Kidney (tissue), 14 donors: ENCODE measurements around the gene GRIN3A. TPM values are rescaled to one million over a fixed set of nuclear protein-coding genes. Genes with fewer than 3 reads are reported as not detected.

Experiments
- DNase-seq, 5 donors: peaks; one replicate each; pipeline ENCODE4 v3.0.0-alpha.2; 2013 to 2020
- FAIRE-seq: peaks from 2 replicates; lab custom pipeline; 2012; peaks lifted over from hg19 to GRCh38; lab: Jason Lieb, UNC
- H3K27ac ChIP-seq, 2 donors: one replicate each; pipeline ENCODE4 v1.7.0; 2013; ENCODE audit warnings: low read depth in 2 of 2, low read length in 2 of 2, inconsistent platforms in 1 of 2
- H3K27me3 ChIP-seq: one replicate; pipeline ENCODE4 v1.7.1; 2013; ENCODE audit warnings: low read length, inconsistent platforms; ENCODE audit not compliant: control insufficient read depth, insufficient read depth
- H3K36me3 ChIP-seq, 3 donors: one replicate each; pipeline versions ENCODE4 v1.7.0 to v1.7.1; 2013; ENCODE audit warnings: low read length in 3 of 3, control low read depth in 1 of 3, inconsistent platforms in 1 of 3; ENCODE audit not compliant: insufficient read depth in 3 of 3, control insufficient read depth in 2 of 3
- H3K4me1 ChIP-seq, 3 donors: one replicate each; pipeline versions ENCODE4 v1.7.0 to v1.7.1; 2013; ENCODE audit warnings: low read length in 3 of 3, inconsistent platforms in 1 of 3, low read depth in 1 of 3; ENCODE audit not compliant: control insufficient read depth in 2 of 3, insufficient read depth in 2 of 3
- H3K4me3 ChIP-seq, 3 donors: one replicate each; pipeline versions ENCODE4 v1.7.0 to v1.8.1; 2013; ENCODE audit warnings: low read length in 3 of 3, control low read depth in 1 of 3, inconsistent platforms in 1 of 3
- H3K9ac ChIP-seq, 3 donors: one replicate each; pipeline versions ENCODE4 v1.7.0 to v1.7.1; 2013; ENCODE audit warnings: low read length in 3 of 3, control low read depth in 1 of 3, inconsistent platforms in 1 of 3
- H3K9me3 ChIP-seq, 3 donors: one replicate each; pipeline versions ENCODE4 v1.7.0 to v1.7.1; 2013; ENCODE audit warnings: low read length in 3 of 3, control low read depth in 1 of 3, inconsistent platforms in 1 of 3; ENCODE audit not compliant: control insufficient read depth in 2 of 3, insufficient read depth in 1 of 3
- intact Hi-C: fragments of 100-400 bp; cut with DNase I; formaldehyde crosslinking; loops from one replicate; pipeline ENCODE4 v1.11.1; 2022
- polyA plus RNA-seq: library from polyadenylated mRNA; stranded (reverse); fragments of 350-450 nt; fragmentation: Illumina TruSeq; extraction: RNeasy Lipid Tissue Mini Kit (QIAGEN cat#74804); gene quantifications from one replicate; pipeline ENCODE4 v1.2.3, GENCODE V29; 2014; ENCODE audit warnings: low read depth, low replicate concordance; ENCODE audit not compliant: insufficient read depth
- total RNA-seq: library from RNA; stranded (reverse); fragmentation: NEBNext Ultra II Directional; extraction: Animal tissue kit (Norgen Biotek cat#: 25700); gene quantifications from one replicate; pipeline ENCODE4 v1.2.1, GENCODE V29; 2021
- TF ChIP-seq, protein P1 (sequence below): IDR thresholded peaks from 3 replicates; pipeline ENCODE4 v1.5.1; 2012; ENCODE audit warnings: mild to moderate bottlenecking, moderate library complexity, borderline replicate concordance; ENCODE audit not compliant: insufficient read depth; ENCODE audit errors: extremely low read depth
- donor health status: control.
- donor health status: control.
- donor health status: control.
- donor health status: control.
- donor health status: control.
- donor health status: DM: yes; HTN: yes; CAD: no.
- donor health status: Normal renal cell carcinoma (clear cell type).

GRIN3A gene
- total and polyA plus RNA-seq, 2 donors from 2014 or later = 0.03 to 0.06 TPM

DNA sequence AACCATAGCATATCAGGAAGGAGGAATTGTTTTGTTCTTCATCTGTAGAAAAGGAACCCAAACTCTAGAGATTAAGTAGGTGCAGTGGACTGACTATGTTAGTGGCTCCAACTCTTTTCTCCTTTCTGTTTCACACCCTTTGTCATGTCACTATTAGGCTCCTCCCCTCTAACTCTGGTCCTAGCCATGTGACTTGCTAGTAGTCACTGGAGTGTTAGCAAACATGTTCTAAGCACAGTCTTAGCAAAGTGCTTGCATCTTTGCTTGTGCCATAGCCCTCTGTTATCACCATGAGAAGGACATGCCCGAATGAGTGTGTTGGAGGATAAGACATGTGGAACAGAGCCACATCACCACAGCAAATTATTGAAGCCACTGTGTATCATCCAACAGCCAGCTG, 88.3 kb downstream of the GRIN3A start:
- Histone ChIP-seq H3K4me3 (no peak overlapping the region), H3K9ac (no peak overlapping the region), H3K36me3 (no peaks in the 10 kb centered on the region), H3K27ac (no peak overlapping the region), H3K27me3 (no peaks in the 10 kb centered on the region), H3K9me3 (no peaks in the 10 kb centered on the region), H3K4me1 (no peaks in the 10 kb centered on the region)
- FAIRE-seq (no peak), DNase-seq (no peak)
- TF ChIP-seq, protein P1, sequence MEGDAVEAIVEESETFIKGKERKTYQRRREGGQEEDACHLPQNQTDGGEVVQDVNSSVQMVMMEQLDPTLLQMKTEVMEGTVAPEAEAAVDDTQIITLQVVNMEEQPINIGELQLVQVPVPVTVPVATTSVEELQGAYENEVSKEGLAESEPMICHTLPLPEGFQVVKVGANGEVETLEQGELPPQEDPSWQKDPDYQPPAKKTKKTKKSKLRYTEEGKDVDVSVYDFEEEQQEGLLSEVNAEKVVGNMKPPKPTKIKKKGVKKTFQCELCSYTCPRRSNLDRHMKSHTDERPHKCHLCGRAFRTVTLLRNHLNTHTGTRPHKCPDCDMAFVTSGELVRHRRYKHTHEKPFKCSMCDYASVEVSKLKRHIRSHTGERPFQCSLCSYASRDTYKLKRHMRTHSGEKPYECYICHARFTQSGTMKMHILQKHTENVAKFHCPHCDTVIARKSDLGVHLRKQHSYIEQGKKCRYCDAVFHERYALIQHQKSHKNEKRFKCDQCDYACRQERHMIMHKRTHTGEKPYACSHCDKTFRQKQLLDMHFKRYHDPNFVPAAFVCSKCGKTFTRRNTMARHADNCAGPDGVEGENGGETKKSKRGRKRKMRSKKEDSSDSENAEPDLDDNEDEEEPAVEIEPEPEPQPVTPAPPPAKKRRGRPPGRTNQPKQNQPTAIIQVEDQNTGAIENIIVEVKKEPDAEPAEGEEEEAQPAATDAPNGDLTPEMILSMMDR = no peak
- intact Hi-C loops = no loop called here

DNA sequence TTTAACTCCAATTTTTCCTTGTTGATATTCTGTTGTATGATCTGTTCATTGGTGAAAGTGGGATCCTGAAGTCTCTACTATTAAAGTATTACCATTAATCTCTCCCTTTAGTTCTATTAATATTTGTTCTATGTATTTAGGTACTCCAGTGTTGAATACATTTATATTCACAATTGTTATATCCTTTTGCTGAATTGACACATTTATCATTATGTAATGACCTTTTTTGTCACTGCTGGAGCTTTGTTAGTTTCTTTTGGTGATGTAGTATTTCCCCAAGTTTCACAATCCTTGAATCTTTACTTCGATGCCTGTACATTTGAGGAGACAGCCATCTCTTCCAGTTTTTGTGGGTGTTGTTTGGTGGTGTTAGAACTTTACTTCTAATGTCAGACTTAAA, 90.0 kb downstream of the GRIN3A start:
- Histone ChIP-seq H3K9me3 (no peaks in the 10 kb centered on the region), H3K27ac (no peak overlapping the region), H3K4me1 (no peaks in the 10 kb centered on the region), H3K9ac (no peak overlapping the region), H3K36me3 (no peaks in the 10 kb centered on the region), H3K27me3 (no peaks in the 10 kb centered on the region), H3K4me3 (no peak overlapping the region)
- TF ChIP-seq, protein P1 = no peak
- DNase-seq = no peak
- intact Hi-C loops = no loop called here
- no peak for FAIRE-seq

DNA sequence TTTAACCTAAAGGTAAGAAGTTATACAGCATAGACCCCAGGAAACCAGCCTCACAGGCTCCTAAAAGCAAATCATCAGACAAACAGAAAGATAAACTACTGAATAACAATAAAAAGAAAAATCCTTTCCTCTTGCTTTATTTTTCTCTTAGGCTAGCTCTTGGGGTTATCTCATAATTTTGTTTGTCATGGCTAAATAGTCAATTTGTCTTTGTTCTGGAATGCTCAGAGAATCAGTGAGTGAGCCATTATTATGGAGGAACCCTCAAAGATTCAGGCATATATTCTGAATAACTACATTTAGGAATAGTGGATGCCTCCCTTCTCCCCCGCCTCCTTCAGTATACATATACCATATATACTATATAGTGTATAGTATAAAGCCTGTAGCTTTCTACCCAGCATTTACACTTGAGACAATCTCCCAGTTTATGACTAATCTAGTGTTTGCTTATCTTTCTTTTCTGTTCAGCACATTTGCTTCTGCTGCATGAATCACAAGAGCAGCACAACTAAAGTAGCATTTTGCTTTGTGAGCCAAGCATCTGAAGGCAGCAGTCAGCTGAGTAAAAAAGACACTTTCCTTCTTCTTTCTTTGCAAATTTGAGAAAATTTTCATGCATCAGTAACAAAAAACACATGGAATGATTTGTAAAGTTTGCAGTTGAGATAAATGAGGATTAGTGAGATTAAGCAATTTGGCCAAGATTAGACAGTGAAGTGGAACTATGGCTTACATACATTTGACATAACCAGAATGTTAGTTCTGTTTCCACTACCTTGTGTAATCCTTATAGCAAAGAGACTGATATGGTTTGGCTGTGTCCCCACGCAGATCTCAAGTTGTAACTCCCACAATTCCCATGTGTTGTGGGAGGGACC, 98.4 kb downstream of the GRIN3A start:
- intact Hi-C loops = no loop called here
- FAIRE-seq (no peak), DNase-seq (no peak)
- H3K27ac ChIP-seq = no peak overlapping the region
- H3K36me3 ChIP-seq = no peaks in the 10 kb centered on the region
- H3K4me1 ChIP-seq = no peaks in the 10 kb centered on the region
- H3K27me3 ChIP-seq = no peaks in the 10 kb centered on the region
- no peak overlapping the region for H3K4me3 ChIP-seq
- H3K9ac ChIP-seq = no peak overlapping the region
- TF ChIP-seq, protein P1 = no peak
- peaks cover 0 to 9% (median 0%) of the 10 kb centered on the region in 3 donors for H3K9me3 ChIP-seq
